HL-60 (cell line): ENCODE data around the gene SMG6.

Experiments used
- DNase-seq, 2 experiments: peaks; one replicate each; pipeline ENCODE4 v3.0.0-alpha.2; 2010 to 2020; ENCODE audit warnings: low read depth in 1 of 2, low spot score in 1 of 2
- H3K27ac ChIP-seq: fragments of 250-450 bp; sonication (Bioruptor Pico); replicated peaks from 2 replicates; pipeline ENCODE4 v1.5.1; 2020; ENCODE audit warnings: mild to moderate bottlenecking, moderate library complexity
- H3K27me3 ChIP-seq: fragments of 250-450 bp; sonication (Bioruptor Pico); 2 replicates; pipeline ENCODE4 v1.5.1; 2021; ENCODE audit warnings: mild to moderate bottlenecking, moderate library complexity; ENCODE audit not compliant: insufficient read depth, poor library complexity, severe bottlenecking
- H3K4me3 ChIP-seq: replicated peaks from 2 replicates; pipeline ENCODE4 v1.5.1; 2011; ENCODE audit warnings: mild to moderate bottlenecking, control low read depth, low read length; ENCODE audit not compliant: insufficient read depth
- CTCF ChIP-seq: IDR thresholded peaks from one replicate; pipeline ENCODE4 v1.5.1; 2011; ENCODE audit warnings: low read length, control low read depth, inconsistent platforms; ENCODE audit not compliant: insufficient read depth
- GABPA ChIP-seq: IDR thresholded peaks from 2 replicates; pipeline ENCODE4 v1.6.1; 2012; ENCODE audit warnings: low read depth
- POLR2AphosphoS5 ChIP-seq: IDR thresholded peaks from 2 replicates; pipeline ENCODE4 v1.6.1; 2012; ENCODE audit warnings: low read depth
- REST ChIP-seq: IDR thresholded peaks from 2 replicates; pipeline ENCODE4 v1.6.1; 2012; ENCODE audit warnings: low read depth; ENCODE audit not compliant: insufficient replicate concordance
- SPI1 ChIP-seq: IDR thresholded peaks from 2 replicates; pipeline ENCODE4 v1.6.1; 2012; ENCODE audit warnings: low read depth, mild to moderate bottlenecking, borderline replicate concordance

The SMG6 gene

GRCh38 chr17:2346475-2346874 is 42.9 kb upstream of the SMG6 start:
- Histone ChIP-seq H3K27me3 (no peaks in the 10 kb centered on the region), H3K27ac (no peak overlapping the region), H3K4me3 (no peak overlapping the region)
- TF ChIP-seq POLR2AphosphoS5 (no peak), SPI1 (no peak)
- DNase-seq, result no peak

GRCh38 chr17:2344528-2344927 is 40.9 kb upstream of the SMG6 start:
- no peak for DNase-seq
- TF ChIP-seq GABPA (no peak), REST (no peak), CTCF (no peak), POLR2AphosphoS5 (no peak), SPI1 (no peak)
- Histone ChIP-seq H3K27me3 (no peaks in the 10 kb centered on the region), H3K27ac (no peak overlapping the region), H3K4me3 (no peak overlapping the region)

GRCh38 chr17:2343421-2343820 is 39.8 kb upstream of the SMG6 start:
- H3K27me3 ChIP-seq, result no peaks in the 10 kb centered on the region
- DNase-seq, result no peak

More at GRCh38 chr17:2343421-2343820, 39.8 kb upstream of the SMG6 start:
- Histone ChIP-seq H3K27ac (no peak overlapping the region), H3K4me3 (no peak overlapping the region)
- no peak for TF ChIP-seq POLR2AphosphoS5
- no peak for TF ChIP-seq SPI1
- TF ChIP-seq REST, result no peak
- TF ChIP-seq GABPA, result no peak
- TF ChIP-seq CTCF, result no peak
